NCI-H2107 treated with DMSO at 0.1 percent for 48 hours (cell line): ENCODE data around the gene WDFY3.

ENCODE experiments used
- DNase-seq: peaks from one replicate; lab custom pipeline; 2025; ENCODE audit not compliant: unreplicated experiment; lab: John Stamatoyannopoulos, UW

Gene WDFY3

GRCh38 chr4:84803720-84804119 is 162.8 kb downstream of the WDFY3 start:
- no peak for DNase-seq

- no peak for DNase-seq
Measured at GRCh38 chr4:84803116-84803515, 163.4 kb downstream of the WDFY3 start.

- no peak for DNase-seq
Measured at GRCh38 chr4:84800256-84800655, 166.2 kb downstream of the WDFY3 start.

GRCh38 chr4:84799318-84799717 is 167.2 kb downstream of the WDFY3 start:
- DNase-seq = no peak

- no peak for DNase-seq
Measured at GRCh38 chr4:84796394-84796793, 170.1 kb downstream of the WDFY3 start.

GRCh38 chr4:84792366-84793301 is 173.9 kb downstream of the WDFY3 start:
- DNase-seq = no peak

GRCh38 chr4:84790769-84791565 is 175.5 kb downstream of the WDFY3 start:
- no peak for DNase-seq

GRCh38 chr4:84786478-84786877 is 180.0 kb downstream of the WDFY3 start:
- DNase-seq = no peak

- DNase-seq = no peak
Measured at GRCh38 chr4:84782517-84782916, 184.0 kb downstream of the WDFY3 start.

- no peak for DNase-seq
Measured at GRCh38 chr4:84780719-84781118, 185.8 kb downstream of the WDFY3 start.

- no peak for DNase-seq
Measured at GRCh38 chr4:84778041-84778440, 188.4 kb downstream of the WDFY3 start.

GRCh38 chr4:84767168-84767567 is 199.3 kb downstream of the WDFY3 start:
- no peak for DNase-seq

GRCh38 chr4:84753321-84753972 is 213.0 kb downstream of the WDFY3 start:
- DNase-seq = no peak

- DNase-seq = no peak
Measured at GRCh38 chr4:84751707-84752106, 214.8 kb downstream of the WDFY3 start.

GRCh38 chr4:84750960-84751283 is 215.6 kb downstream of the WDFY3 start:
- DNase-seq = no peak

- DNase-seq = peak; percentile 34
Measured at GRCh38 chr4:84750260-84750959, 216.1 kb downstream of the WDFY3 start.

GRCh38 chr4:84740057-84740456 is 226.4 kb downstream of the WDFY3 start:
- DNase-seq = no peak

- no peak for DNase-seq
Measured at GRCh38 chr4:84738622-84739021, 227.9 kb downstream of the WDFY3 start.

- DNase-seq = no peak
Measured at GRCh38 chr4:84737656-84738055, 228.8 kb downstream of the WDFY3 start.

GRCh38 chr4:84734037-84734436 is 232.5 kb downstream of the WDFY3 start:
- DNase-seq = no peak
